ENCODE data around the gene SCUBE2.

SCUBE2 gene

DNA sequence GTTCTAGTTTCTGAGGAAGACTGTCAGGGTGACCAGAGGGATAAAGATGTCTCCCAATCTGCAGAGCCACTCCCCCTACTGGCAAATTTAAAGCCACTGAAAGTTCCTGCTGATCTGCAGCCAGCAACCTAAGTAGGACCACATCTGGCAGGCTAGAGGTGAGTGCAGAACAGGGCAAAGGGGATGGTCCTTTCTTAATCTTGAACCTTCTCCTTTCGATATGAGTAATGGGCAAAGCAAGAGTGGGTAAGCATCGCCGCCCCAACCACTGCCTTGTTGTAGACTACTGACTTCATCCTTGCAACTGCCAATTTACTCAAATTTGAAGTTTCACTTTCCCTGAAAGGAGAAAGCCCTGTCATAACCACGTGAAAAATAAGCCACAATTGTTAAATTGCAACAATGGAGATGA, 30.7 kb downstream of the SCUBE2 start:
- ChIA-PET POLR2A (no interaction called here), CTCF (interaction anchor here (1.0 to 2.6 kb wide), 8 partner anchors 9 to 77 kb away, joined by 3 to 9 read pairs (median 5); no protein-coding TSS in a partner anchor)
- TF ChIP-seq, protein P1, sequence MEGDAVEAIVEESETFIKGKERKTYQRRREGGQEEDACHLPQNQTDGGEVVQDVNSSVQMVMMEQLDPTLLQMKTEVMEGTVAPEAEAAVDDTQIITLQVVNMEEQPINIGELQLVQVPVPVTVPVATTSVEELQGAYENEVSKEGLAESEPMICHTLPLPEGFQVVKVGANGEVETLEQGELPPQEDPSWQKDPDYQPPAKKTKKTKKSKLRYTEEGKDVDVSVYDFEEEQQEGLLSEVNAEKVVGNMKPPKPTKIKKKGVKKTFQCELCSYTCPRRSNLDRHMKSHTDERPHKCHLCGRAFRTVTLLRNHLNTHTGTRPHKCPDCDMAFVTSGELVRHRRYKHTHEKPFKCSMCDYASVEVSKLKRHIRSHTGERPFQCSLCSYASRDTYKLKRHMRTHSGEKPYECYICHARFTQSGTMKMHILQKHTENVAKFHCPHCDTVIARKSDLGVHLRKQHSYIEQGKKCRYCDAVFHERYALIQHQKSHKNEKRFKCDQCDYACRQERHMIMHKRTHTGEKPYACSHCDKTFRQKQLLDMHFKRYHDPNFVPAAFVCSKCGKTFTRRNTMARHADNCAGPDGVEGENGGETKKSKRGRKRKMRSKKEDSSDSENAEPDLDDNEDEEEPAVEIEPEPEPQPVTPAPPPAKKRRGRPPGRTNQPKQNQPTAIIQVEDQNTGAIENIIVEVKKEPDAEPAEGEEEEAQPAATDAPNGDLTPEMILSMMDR (IDR thresholded peaks at IDR 0.05; ENCODE audit: control extremely low read depth, extremely low read depth, low read depth, missing control alignments) = peak; percentile 52
- DNase-seq (ENCODE audit: extremely low spot score) = peak; percentile 80

DNA sequence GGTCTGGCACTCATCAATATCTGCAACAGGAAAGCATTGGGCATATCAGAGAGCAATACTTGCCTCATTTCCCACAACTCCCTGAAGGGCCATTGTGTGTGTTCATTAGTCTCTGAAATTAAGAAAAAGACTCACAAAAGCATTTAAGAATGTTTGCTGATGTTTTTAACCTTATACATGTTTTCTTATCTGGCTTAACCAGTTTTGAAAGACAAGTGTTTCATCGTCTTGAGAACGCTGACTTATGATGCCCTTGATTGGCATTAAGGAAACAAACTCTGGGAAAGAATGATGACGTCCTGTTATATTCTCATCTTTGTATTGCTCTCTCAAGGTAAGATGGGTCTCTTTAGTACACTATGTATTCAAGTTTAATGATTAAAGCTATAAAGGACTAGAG, 32.0 kb downstream of the SCUBE2 start:
- DNase-seq (ENCODE audit: extremely low spot score) = no peak
- CTCF ChIA-PET = interaction anchor here (0.8 to 2.6 kb wide), 4 partner anchors 8 to 79 kb away, joined by 3 to 9 read pairs (median 7); no protein-coding TSS in a partner anchor
- TF ChIP-seq, protein P1 (IDR thresholded peaks at IDR 0.05; ENCODE audit: control extremely low read depth, extremely low read depth, low read depth, missing control alignments) = no peak
- POLR2A ChIA-PET = no interaction called here

DNA sequence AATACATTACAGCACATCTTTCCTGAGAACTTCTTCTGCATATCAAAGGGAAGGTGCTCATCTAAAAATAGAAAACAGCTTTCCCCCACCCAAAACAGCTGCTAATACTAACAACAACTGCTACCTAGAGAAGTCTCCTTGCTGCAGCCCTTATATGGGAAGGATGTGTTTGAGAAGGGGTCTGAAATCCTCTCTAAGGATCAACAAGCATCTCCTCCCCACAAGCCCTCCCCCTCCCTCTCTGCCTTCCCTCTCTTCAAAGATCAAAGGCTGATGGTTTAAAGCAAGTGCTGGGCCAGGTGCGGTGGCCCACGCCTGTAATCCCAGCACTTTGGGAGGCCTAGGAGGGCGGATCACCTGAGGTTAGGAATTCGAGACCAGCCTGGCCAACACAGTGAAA, 33.5 kb downstream of the SCUBE2 start:
- ChIA-PET POLR2A (no interaction called here), CTCF (interaction anchor here (0.8 to 1.0 kb wide), 2 partner anchors 13 to 42 kb away, joined by 3 to 4 read pairs; no protein-coding TSS in a partner anchor)
- no peak for DNase-seq (ENCODE audit: extremely low spot score)
- TF ChIP-seq, protein P1 (IDR thresholded peaks at IDR 0.05; ENCODE audit: control extremely low read depth, extremely low read depth, low read depth, missing control alignments) = no peak

DNA sequence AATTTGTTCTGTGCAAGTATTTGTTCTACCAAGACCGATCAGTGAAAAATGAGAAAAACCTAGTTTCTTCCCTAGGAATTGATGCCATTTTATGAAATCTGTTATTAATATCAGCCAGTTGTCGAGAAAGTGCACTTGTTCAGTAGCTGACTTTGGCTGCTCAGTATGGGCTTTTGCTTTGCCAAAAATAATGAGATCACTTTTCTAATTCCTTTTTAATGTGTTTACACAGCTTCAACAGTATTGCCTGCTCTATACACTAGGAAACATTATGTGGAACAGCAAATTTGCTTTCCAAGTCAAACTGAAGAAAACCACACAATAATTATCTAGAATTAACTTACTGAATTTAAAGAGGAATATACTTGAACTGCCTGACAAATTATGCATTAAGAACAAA, 34.4 kb downstream of the SCUBE2 start:
- ChIA-PET CTCF (interaction anchor here (1.2 kb wide), 1 partner anchor 15 kb away, joined by 3 read pairs; no protein-coding TSS in a partner anchor), POLR2A (no interaction called here)
- TF ChIP-seq, protein P1 (IDR thresholded peaks at IDR 0.05; ENCODE audit: control extremely low read depth, extremely low read depth, low read depth, missing control alignments) = no peak
- DNase-seq (ENCODE audit: extremely low spot score) = no peak

DNA sequence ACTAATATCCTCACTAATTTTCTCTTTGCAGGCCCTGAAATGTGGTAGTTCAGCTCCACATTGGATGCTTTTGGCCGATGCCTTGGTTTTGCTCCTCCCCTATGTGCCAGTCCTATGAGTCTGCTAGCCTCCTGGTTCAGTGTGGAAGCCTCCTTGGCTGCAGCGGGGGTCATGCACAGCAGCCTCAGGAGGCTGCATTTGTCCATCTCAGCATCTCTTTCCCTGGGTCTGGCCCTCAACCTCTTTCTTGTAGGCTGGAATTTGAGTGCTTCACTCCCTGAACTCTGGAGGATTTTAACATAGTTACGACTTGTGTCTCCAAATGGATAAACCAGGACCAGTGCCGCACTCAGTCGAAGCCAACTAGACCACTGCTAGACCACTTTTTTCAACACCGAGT, 34.9 kb downstream of the SCUBE2 start:
- CTCF ChIA-PET = interaction anchor here (1.0 to 1.4 kb wide), 3 partner anchors 14 to 40 kb away, joined by 3 read pairs; no protein-coding TSS in a partner anchor
- POLR2A ChIA-PET = no interaction called here
- DNase-seq (ENCODE audit: extremely low spot score) = no peak

DNA sequence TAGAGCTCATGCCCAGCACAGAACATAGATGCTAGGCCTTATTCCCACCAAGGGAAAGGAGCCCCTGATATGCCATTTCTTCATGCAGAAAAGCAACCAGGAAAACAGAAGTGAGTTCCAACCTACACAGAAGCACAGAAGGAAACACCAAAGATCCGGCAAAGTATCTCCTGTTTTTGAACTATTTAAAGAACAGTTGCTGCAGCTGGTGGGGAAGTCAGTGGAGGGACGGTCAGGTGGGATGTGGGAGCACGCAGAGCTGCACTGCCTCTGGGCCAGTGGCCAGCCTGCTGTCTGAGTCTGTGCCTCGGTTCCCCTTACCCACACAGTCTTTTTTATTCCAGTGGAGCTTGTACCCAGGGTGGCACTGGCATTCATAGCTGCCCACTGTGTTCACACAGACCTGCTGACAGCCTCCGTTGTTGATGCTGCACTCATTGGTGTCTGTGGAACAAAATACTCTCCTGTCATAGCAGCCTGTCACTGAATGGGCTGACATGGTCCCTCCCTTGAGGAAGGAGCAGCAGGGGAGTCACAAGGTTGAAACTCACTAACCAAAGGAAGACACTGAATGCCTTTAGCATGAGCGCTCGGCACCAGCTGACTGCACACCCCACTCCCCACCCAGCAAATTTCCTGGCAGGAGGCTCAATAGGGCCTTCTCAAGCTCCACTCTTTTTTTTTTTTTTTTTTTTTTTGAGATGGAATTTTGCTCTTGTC, 37.9 kb downstream of the SCUBE2 start:
- CTCF ChIA-PET = interaction anchor here (1.0 to 1.5 kb wide), 4 partner anchors 8 to 84 kb away, joined by 3 to 4 read pairs (median 3); no protein-coding TSS in a partner anchor
- POLR2A ChIA-PET = interaction anchor here (0.6 kb wide), 1 partner anchor 1048 kb away, joined by 5 read pairs; no protein-coding TSS in a partner anchor
- no peak for DNase-seq (ENCODE audit: extremely low spot score)
- TF ChIP-seq, protein P1 (IDR thresholded peaks at IDR 0.05; ENCODE audit: control extremely low read depth, extremely low read depth, low read depth, missing control alignments) = no peak

More for the DNA sequence above, 34.9 kb downstream of the SCUBE2 start:
- TF ChIP-seq, protein P1 (IDR thresholded peaks at IDR 0.05; ENCODE audit: control extremely low read depth, extremely low read depth, low read depth, missing control alignments) = no peak
